Measurements from ENCODE around the gene GUCD1. TPM values are rescaled to one million over a fixed set of nuclear protein-coding genes. Genes with fewer than 3 reads are reported as not detected.

The GUCD1 gene
- polyA plus RNA-seq, 1 donor (not counting 4 experiments of a cell fraction or from before 2014, with no cell fraction given) = 43.0 TPM

GRCh38 chr22:24504956-24505736, 49.8 kb downstream of the GUCD1 start:
- Histone ChIP-seq H2AFZ (ENCODE audit: control insufficient read depth, low read length) (no peak overlapping the region), H3K4me2 (ENCODE audit: control insufficient read depth, extremely low read depth, insufficient read depth, low read depth, low read length) (no peak overlapping the region), H3K36me3 (ENCODE audit: control insufficient read depth in 2 of 2, extremely low read depth in 1 of 2, insufficient read depth in 2 of 2, low read length in 2 of 2) (no peaks in the 10 kb centered on the region), H3K27me3 (ENCODE audit: control insufficient read depth, extremely low read depth, insufficient read depth, low read length) (peaks cover 4% of the 10 kb centered on the region), H3K9ac (ENCODE audit: control insufficient read depth, extremely low read depth, insufficient read depth, low read length) (no peak overlapping the region), H4K20me1 (ENCODE audit: control insufficient read depth, extremely low read depth, insufficient read depth, low read length) (no peaks in the 10 kb centered on the region), H3K4me3 (ENCODE audit: control insufficient read depth in 2 of 3, extremely low read depth in 1 of 3, insufficient read depth in 2 of 3, low read depth in 1 of 3, low read length in 3 of 3) (no peak overlapping the region), H3K9me3 (ENCODE audit: control insufficient read depth, low read depth, low read length) (no peaks in the 10 kb centered on the region), H3K9me1 (ENCODE audit: control insufficient read depth, extremely low read depth, insufficient read depth, low read length) (no peaks in the 10 kb centered on the region), H3K27ac (ENCODE audit: control insufficient read depth, insufficient read depth, low read length) (no peak overlapping the region), H3K4me1 (ENCODE audit: control insufficient read depth, extremely low read depth, insufficient read depth, low read length) (peaks cover 5% of the 10 kb centered on the region), H3K79me2 (ENCODE audit: control insufficient read depth, insufficient read depth, low read length) (no peaks in the 10 kb centered on the region)
- FAIRE-seq (no peak), DNase-seq (ENCODE audit: low read depth, low spot score) (no peak)
- dilution Hi-C loops (cut with MboI; ENCODE audit: extremely low pct_ligation_motif_present, low sequenced_read_pairs) = no loop called here
- no peak for TF ChIP-seq EZH2 (IDR thresholded peaks at IDR 0.05; ENCODE audit: low read length)
- no peak for TF ChIP-seq CTCF (optimal IDR thresholded peaks at IDR 0.05 in 1 of 3, IDR thresholded peaks at IDR 0.05 in 1 of 3, conservative IDR thresholded peaks at IDR 0.05 in 1 of 3; ENCODE audit: extremely low read depth in 1 of 3, insufficient read depth in 2 of 3, low read length in 3 of 3)

- TF ChIP-seq CTCF (optimal IDR thresholded peaks at IDR 0.05 in 1 of 3, IDR thresholded peaks at IDR 0.05 in 1 of 3, conservative IDR thresholded peaks at IDR 0.05 in 1 of 3; ENCODE audit: extremely low read depth in 1 of 3, insufficient read depth in 2 of 3, low read length in 3 of 3) = no peak
- TF ChIP-seq EZH2 (IDR thresholded peaks at IDR 0.05; ENCODE audit: low read length) = no peak
- Histone ChIP-seq H3K4me3 (ENCODE audit: control insufficient read depth in 2 of 3, extremely low read depth in 1 of 3, insufficient read depth in 2 of 3, low read depth in 1 of 3, low read length in 3 of 3) (no peak overlapping the region), H3K9me1 (ENCODE audit: control insufficient read depth, extremely low read depth, insufficient read depth, low read length) (no peaks in the 10 kb centered on the region), H4K20me1 (ENCODE audit: control insufficient read depth, extremely low read depth, insufficient read depth, low read length) (no peaks in the 10 kb centered on the region), H3K4me1 (ENCODE audit: control insufficient read depth, extremely low read depth, insufficient read depth, low read length) (peaks cover 5% of the 10 kb centered on the region), H3K27me3 (ENCODE audit: control insufficient read depth, extremely low read depth, insufficient read depth, low read length) (peaks cover 4% of the 10 kb centered on the region), H3K9ac (ENCODE audit: control insufficient read depth, extremely low read depth, insufficient read depth, low read length) (no peak overlapping the region), H3K9me3 (ENCODE audit: control insufficient read depth, low read depth, low read length) (no peaks in the 10 kb centered on the region), H3K36me3 (ENCODE audit: control insufficient read depth in 2 of 2, extremely low read depth in 1 of 2, insufficient read depth in 2 of 2, low read length in 2 of 2) (no peaks in the 10 kb centered on the region), H3K27ac (ENCODE audit: control insufficient read depth, insufficient read depth, low read length) (no peak overlapping the region), H2AFZ (ENCODE audit: control insufficient read depth, low read length) (no peak overlapping the region), H3K79me2 (ENCODE audit: control insufficient read depth, insufficient read depth, low read length) (no peaks in the 10 kb centered on the region), H3K4me2 (ENCODE audit: control insufficient read depth, extremely low read depth, insufficient read depth, low read depth, low read length) (no peak overlapping the region)
- dilution Hi-C loops (cut with MboI; ENCODE audit: extremely low pct_ligation_motif_present, low sequenced_read_pairs) = no loop called here
- no peak for FAIRE-seq
- DNase-seq (ENCODE audit: low read depth, low spot score) = no peak
Observed at GRCh38 chr22:24504540-24504939, 50.4 kb downstream of the GUCD1 start.
